ENCODE data around the gene ZNF530. TPM values are rescaled to one million over a fixed set of nuclear protein-coding genes. Genes with fewer than 3 reads are reported as not detected.

ZNF530 gene
- total RNA-seq, 1 experiment from 2014 or later, result 17.8 TPM

DNA sequence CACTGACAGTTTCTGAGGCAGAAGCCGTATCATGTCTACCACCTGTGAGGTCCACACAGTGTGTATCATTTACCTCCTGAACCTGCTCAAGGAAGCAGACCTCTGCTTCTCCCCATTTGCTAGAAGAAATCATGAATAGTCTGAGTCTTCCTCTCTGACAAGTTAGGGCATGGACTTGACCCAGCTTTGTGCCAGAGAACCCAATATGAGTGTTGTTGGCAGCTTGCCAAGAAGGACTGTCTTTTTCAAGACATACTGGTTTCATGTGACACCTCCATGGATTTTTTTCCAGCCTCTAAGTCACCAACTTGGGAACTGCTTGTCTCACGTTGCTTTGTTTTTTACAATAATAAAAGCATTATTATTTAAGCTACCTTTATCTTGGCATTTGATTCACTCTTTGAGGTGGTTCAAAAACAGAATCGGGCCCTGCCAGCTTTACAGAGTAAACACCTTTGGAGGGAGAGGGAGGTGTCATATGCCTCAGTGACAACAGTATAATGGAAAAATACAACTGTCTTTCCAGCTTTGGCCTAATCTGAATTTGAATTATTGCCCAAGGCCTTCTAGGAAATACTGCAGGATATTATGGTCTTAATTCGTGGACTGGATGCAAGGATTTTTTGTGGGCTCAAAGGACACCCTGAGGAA is 42.8 kb downstream of the ZNF530 start:
- Histone ChIP-seq H3K4me1 (no peaks in the 10 kb centered on the region), H3K36me3 (peaks cover 53% of the 10 kb centered on the region), H3K9me3 (replicated peaks) (peaks cover 24% of the 10 kb centered on the region), H3K27me3 (no peaks in the 10 kb centered on the region), H3K27ac (no peak overlapping the region), H3K4me3 (no peak overlapping the region)
- DNase-seq, result peak in 1 of 2 experiments; percentile 32

DNA sequence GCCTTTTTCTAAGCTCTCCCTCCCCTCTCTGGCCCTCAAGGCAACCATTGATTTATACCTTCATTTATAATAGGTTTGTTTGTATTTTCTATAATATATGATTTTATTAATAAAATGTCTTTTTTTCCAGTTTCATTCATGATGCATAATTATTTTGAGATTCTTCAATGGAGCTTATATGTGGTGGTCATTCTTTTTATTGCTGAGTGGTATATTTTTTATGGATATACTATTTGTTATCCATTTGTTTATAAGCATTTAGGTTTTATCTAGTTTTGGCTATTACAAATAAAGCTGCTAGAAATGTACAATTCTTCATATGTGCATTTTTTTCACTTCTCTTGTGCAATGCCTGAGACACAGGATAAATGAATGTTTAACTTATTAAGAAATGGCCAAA is 44.0 kb downstream of the ZNF530 start:
- H3K27ac ChIP-seq, result no peak overlapping the region
- no peak for DNase-seq
- H3K27me3 ChIP-seq, result no peaks in the 10 kb centered on the region
- H3K4me3 ChIP-seq, result no peak overlapping the region
- H3K9me3 ChIP-seq (replicated peaks), result peaks cover 18% of the 10 kb centered on the region
- H3K4me1 ChIP-seq, result no peaks in the 10 kb centered on the region
- H3K36me3 ChIP-seq, result peaks cover 49% of the 10 kb centered on the region

DNA sequence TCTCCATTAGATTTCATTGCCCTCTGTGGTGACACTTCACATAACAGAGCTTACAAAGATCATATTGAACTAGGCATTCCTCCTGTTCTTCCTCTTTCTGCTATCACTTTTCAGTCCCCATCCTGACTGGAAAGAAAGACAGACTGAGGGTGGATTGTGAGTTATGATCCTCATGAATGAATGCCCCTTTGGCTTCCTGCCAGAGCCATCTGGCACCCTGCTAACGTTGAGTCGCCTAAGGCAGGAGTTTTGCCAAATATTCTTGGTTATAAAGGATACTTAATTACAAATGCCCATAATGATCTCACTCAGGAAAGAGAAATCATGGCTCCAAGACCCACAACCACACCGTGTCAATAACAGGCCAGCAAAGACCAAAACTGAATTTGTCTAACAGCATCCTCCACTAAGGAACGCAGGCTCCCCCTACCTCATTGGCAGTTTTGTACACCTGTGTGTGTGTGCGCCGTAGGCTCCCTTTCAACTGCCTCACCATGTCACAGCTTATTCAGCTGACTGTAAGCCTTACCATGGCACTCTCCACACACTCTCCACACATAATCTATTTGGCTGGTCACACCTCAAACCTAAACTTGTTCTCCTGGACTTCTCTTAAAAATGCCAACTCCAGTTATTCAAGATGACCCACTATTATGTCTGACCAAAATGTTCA is 48.8 kb downstream of the ZNF530 start:
- H3K9me3 ChIP-seq (replicated peaks), result no peaks in the 10 kb centered on the region
- peaks cover 5% of the 10 kb centered on the region for H3K36me3 ChIP-seq
- DNase-seq, result peak in 1 of 2 experiments; percentile 19
- no peak overlapping the region for H3K4me3 ChIP-seq
- peaks cover 5% of the 10 kb centered on the region; the same call in 1 of the 2 replicates for H3K4me1 ChIP-seq
- H3K27me3 ChIP-seq, result no peaks in the 10 kb centered on the region
- H3K27ac ChIP-seq, result no peak overlapping the region

DNA sequence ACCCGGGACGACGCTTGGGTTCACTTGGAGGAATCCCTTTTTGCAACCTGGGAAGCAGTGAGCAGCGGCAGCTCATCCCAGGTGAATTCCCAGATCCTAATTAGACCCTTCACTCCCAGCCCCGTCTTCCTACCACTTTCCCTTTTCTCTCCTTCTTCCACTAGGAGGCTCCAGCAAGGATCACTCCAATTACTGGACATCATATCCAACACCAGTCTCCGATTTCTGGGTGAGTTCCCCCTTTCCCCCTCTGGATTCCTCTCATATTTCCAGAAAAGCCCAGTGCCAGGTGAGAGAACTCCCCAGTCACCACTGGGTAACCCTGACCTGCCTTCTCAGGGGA is 51.9 kb downstream of the ZNF530 start:
- no peak overlapping the region for H3K27ac ChIP-seq
- no peaks in the 10 kb centered on the region for H3K9me3 ChIP-seq (replicated peaks)
- no peak for DNase-seq
- no peaks in the 10 kb centered on the region for H3K27me3 ChIP-seq
- no peaks in the 10 kb centered on the region for H3K36me3 ChIP-seq
- H3K4me1 ChIP-seq, result peaks cover 5% of the 10 kb centered on the region; the same call in 1 of the 2 replicates
- H3K4me3 ChIP-seq, result no peak overlapping the region

DNA sequence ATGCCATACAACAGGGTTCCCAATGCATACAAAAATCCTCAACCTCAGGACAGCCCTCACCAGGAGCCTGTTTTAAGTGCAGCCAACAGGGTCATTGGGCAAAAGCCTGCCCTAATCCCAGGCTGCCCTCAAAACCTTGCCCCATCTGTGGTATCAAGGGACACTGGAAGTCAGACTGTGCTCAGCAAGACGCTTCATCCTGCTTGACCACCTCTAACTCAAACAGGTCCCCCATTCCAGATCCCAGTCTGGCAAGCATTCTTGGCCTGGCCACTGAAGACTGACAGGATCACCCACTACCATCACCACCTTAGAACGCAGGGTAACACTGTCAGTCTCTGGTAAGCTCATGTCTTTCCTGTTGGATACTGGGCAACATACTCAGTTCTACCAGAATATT is 54.0 kb downstream of the ZNF530 start:
- Histone ChIP-seq H3K4me1 (peaks cover 5% of the 10 kb centered on the region; the same call in 1 of the 2 replicates), H3K4me3 (no peak overlapping the region), H3K9me3 (replicated peaks) (no peaks in the 10 kb centered on the region), H3K27me3 (no peaks in the 10 kb centered on the region), H3K36me3 (no peaks in the 10 kb centered on the region), H3K27ac (no peak overlapping the region)
- no peak for DNase-seq

DNA sequence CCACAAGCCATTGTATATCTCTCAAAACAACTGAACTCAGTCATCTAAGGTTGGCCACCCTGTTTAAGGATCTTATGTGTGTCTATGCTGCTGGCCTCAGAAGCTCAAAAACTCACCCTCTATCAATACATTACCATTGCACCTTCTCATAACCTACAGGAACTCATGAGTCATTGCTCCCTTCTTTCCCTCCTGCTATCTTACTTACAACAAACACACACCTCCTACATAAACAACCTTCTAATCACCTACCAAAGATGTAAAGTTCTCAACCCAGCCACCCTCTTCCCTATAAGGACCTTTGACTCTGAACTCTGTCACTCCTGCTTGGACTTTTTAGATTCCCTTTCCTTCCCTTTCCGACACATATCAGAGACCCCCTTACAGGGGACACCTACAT is 55.8 kb downstream of the ZNF530 start:
- no peak for DNase-seq
- H3K36me3 ChIP-seq, result no peaks in the 10 kb centered on the region
- H3K27me3 ChIP-seq, result no peaks in the 10 kb centered on the region
- H3K9me3 ChIP-seq (replicated peaks), result no peaks in the 10 kb centered on the region
- peaks cover 5% of the 10 kb centered on the region; the same call in 1 of the 2 replicates for H3K4me1 ChIP-seq
- H3K27ac ChIP-seq, result no peak overlapping the region
- H3K4me3 ChIP-seq, result no peak overlapping the region

DNA sequence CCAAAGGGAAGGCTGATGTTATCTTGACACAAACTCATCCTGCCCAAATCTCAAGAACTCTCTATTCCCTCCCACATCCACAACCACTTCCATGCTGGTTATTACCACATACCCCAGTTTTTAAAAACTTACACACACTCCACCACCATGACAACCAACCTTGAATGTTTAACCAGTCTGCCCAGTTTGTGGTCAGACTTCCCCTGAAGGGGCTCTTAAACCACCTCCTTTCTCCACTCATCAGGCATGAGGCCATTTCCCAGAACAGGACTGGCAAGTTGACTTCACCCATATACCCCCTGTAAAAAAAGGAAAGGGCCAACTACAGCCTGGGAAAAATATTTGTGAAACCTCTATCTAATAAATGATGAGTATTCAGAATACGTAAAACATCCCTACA is 56.7 kb downstream of the ZNF530 start:
- DNase-seq, result no peak
- Histone ChIP-seq H3K27ac (no peak overlapping the region), H3K4me3 (no peak overlapping the region), H3K36me3 (no peaks in the 10 kb centered on the region), H3K27me3 (no peaks in the 10 kb centered on the region), H3K9me3 (replicated peaks) (no peaks in the 10 kb centered on the region), H3K4me1 (peaks cover 5% of the 10 kb centered on the region; the same call in 1 of the 2 replicates)

Other genes starting within 250 kb of the ZNF530 start
- 9.6 and 10.9 TPM in 2 replicates for gene ZNF304, start 248.6 kb upstream of the ZNF530 start, total RNA-seq (2014; rRNA removed; shearing (Covaris generic))
- 13.2 and 17.3 TPM in 2 replicates for gene TRAPPC2B, start 236.3 kb upstream of the ZNF530 start, total RNA-seq (2014; rRNA removed; shearing (Covaris generic))
- 1.9 and 2.0 TPM in 2 replicates for gene ZNF547, start 236.3 kb upstream of the ZNF530 start, total RNA-seq (2014; rRNA removed; shearing (Covaris generic))
- gene ZNF548, start 210.0 kb upstream of the ZNF530 start, total RNA-seq (2014; rRNA removed; shearing (Covaris generic)), result 12.3 and 15.1 TPM in 2 replicates
- 11.4 and 13.1 TPM in 2 replicates for gene ZNF17, start 188.7 kb upstream of the ZNF530 start, total RNA-seq (2014; rRNA removed; shearing (Covaris generic))
- gene ZNF749, start 164.6 kb upstream of the ZNF530 start, total RNA-seq (2014; rRNA removed; shearing (Covaris generic)), result 19.4 and 20.6 TPM in 2 replicates
- gene VN1R1, start 142.7 kb upstream of the ZNF530 start, total RNA-seq (2014; rRNA removed; shearing (Covaris generic)), result 0.66 and 0.67 TPM in 2 replicates
- gene ZNF772, start 122.3 kb upstream of the ZNF530 start, total RNA-seq (2014; rRNA removed; shearing (Covaris generic)), result 15.6 and 16.0 TPM in 2 replicates
- 9.4 and 12.3 TPM in 2 replicates for gene ZNF419, start 112.1 kb upstream of the ZNF530 start, total RNA-seq (2014; rRNA removed; shearing (Covaris generic))
- gene ZNF773, start 99.9 kb upstream of the ZNF530 start, total RNA-seq (2014; rRNA removed; shearing (Covaris generic)), result 12.2 and 15.1 TPM in 2 replicates
- gene ZNF549, start 72.5 kb upstream of the ZNF530 start, total RNA-seq (2014; rRNA removed; shearing (Covaris generic)), result 8.1 and 9.1 TPM in 2 replicates
- gene ZNF550, start 40.0 kb upstream of the ZNF530 start, total RNA-seq (2014; rRNA removed; shearing (Covaris generic)), result 11.8 and 13.4 TPM in 2 replicates
- gene ZNF416, start 21.0 kb upstream of the ZNF530 start, total RNA-seq (2014; rRNA removed; shearing (Covaris generic)), result 6.8 and 7.5 TPM in 2 replicates
- 8.4 and 9.3 TPM in 2 replicates for gene ZIK1, start 15.7 kb upstream of the ZNF530 start, total RNA-seq (2014; rRNA removed; shearing (Covaris generic))
- 20.2 and 20.8 TPM in 2 replicates for gene ZNF134, start 14.4 kb downstream of the ZNF530 start, total RNA-seq (2014; rRNA removed; shearing (Covaris generic))
- gene ZNF211, start 33.3 kb downstream of the ZNF530 start, total RNA-seq (2014; rRNA removed; shearing (Covaris generic)), result 14.5 and 16.6 TPM in 2 replicates
- not detected in 2 replicates for gene ZSCAN4, start 69.0 kb downstream of the ZNF530 start, total RNA-seq (2014; rRNA removed; shearing (Covaris generic))
- gene ZNF551, start 82.1 kb downstream of the ZNF530 start, total RNA-seq (2014; rRNA removed; shearing (Covaris generic)), result 23.5 and 23.6 TPM in 2 replicates
- 0.04 TPM in 1 of 2 replicates, not detected in the other for gene ZNF154, start 109.3 kb downstream of the ZNF530 start, total RNA-seq (2014; rRNA removed; shearing (Covaris generic))
- gene ZNF671, start 127.7 kb downstream of the ZNF530 start, total RNA-seq (2014; rRNA removed; shearing (Covaris generic)), result 3.5 and 4.4 TPM in 2 replicates
- gene ZNF776, start 146.9 kb downstream of the ZNF530 start, total RNA-seq (2014; rRNA removed; shearing (Covaris generic)), result 19.3 and 24.4 TPM in 2 replicates
- 14.6 TPM in 2 replicates for gene ZNF586, start 169.8 kb downstream of the ZNF530 start, total RNA-seq (2014; rRNA removed; shearing (Covaris generic))
- 5.4 and 6.8 TPM in 2 replicates for gene ZNF552, start 215.0 kb downstream of the ZNF530 start, total RNA-seq (2014; rRNA removed; shearing (Covaris generic))
- 12.7 and 13.0 TPM in 2 replicates for gene ZNF587B, start 230.4 kb downstream of the ZNF530 start, total RNA-seq (2014; rRNA removed; shearing (Covaris generic))
- 10.5 and 14.5 TPM in 2 replicates for gene ZNF587, start 250.0 kb downstream of the ZNF530 start, total RNA-seq (2014; rRNA removed; shearing (Covaris generic))

All from SJCRH30 (cell line).